Neural crest cell (in vitro differentiated cells): ENCODE data around the gene RSPH1. TPM values are rescaled to one million over a fixed set of nuclear protein-coding genes. Genes with fewer than 3 reads are reported as not detected.
A peak's percentile ranks its signal among the peaks of the same experiment; 100 is the strongest.
"Not testable (repeated sequence)": the region's sequence is repeated elsewhere in the genome, so short reads cannot be mapped to it uniquely, and the experiment has no call there.

ENCODE experiments used
- DNase-seq: peaks from one replicate; pipeline ENCODE4 v3.0.0; 2021; ENCODE audit warnings: low read depth, mixed read lengths, low spot score
- H3K27ac Mint-ChIP-seq: one replicate; pipeline ENCODE4 v1.8.0; 2021; ENCODE audit warnings: mild to moderate bottlenecking, mixed read lengths; ENCODE audit not compliant: unreplicated experiment
- H3K27me3 Mint-ChIP-seq: 2 replicates; pipeline ENCODE4 v1.8.0; 2021; ENCODE audit warnings: low read depth, mild to moderate bottlenecking, mixed read lengths
- H3K36me3 Mint-ChIP-seq: 2 replicates; pipeline ENCODE4 v1.8.0; 2021; ENCODE audit warnings: low read depth, mild to moderate bottlenecking, mixed read lengths
- H3K4me1 Mint-ChIP-seq: 2 replicates; pipeline ENCODE4 v1.8.0; 2021; ENCODE audit warnings: mixed read lengths
- H3K4me3 Mint-ChIP-seq: one replicate; pipeline ENCODE4 v1.8.0; 2021; ENCODE audit warnings: mild to moderate bottlenecking, mixed read lengths
- H3K9me3 Mint-ChIP-seq: 2 replicates; pipeline ENCODE4 v1.8.0; 2021; ENCODE audit warnings: mixed read lengths
- CTCF ChIP-seq: fragments of 200-600 bp; sonication (generic); conservative IDR thresholded peaks from 2 replicates; pipeline ENCODE4 v1.5.0; 2021; ENCODE audit warnings: antibody characterized with exemption, mild to moderate bottlenecking
- total RNA-seq: library from RNA; stranded (reverse); gene quantifications from 2 replicates; pipeline ENCODE4 v1.2.1, GENCODE V29; 2021

RSPH1 gene
- total RNA-seq, 1 donor from 2014 or later = 0.65 TPM

DNA sequence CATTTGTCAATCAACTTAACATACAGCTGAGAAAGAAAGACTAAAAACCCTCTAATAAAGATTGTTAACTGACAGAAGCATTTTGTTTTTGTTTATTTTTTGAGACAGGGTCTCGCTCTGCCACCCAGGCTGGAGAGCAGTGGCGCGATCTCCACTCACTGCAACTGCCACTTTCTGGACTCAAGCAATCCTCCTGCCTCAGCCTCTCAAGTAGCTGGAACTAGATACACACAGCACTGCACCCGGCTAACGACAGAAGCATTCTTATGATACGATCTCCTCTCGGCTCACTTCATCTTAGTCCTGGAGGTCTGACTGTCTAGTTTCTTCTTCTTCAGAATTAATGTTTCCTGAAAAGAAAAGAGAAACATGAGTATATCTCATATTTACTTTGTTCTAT lies 23.5 kb downstream of the RSPH1 start:
- no peak overlapping the region for H3K4me3 Mint-ChIP-seq
- no peak for TF ChIP-seq CTCF
- no peak for DNase-seq
- H3K27me3 Mint-ChIP-seq = no peaks in the 10 kb centered on the region
- H3K4me1 Mint-ChIP-seq = peaks cover 23% of the 10 kb centered on the region
- H3K9me3 Mint-ChIP-seq = no peaks in the 10 kb centered on the region
- H3K27ac Mint-ChIP-seq = no peak overlapping the region
- H3K36me3 Mint-ChIP-seq = no peaks in the 10 kb centered on the region

GRCh38 chr21:42471716-42472330 lies 24.2 kb downstream of the RSPH1 start:
- no peak for DNase-seq
- TF ChIP-seq CTCF = no peak
- H3K27me3 Mint-ChIP-seq = no peaks in the 10 kb centered on the region

GRCh38 chr21:42471206-42471605 lies 24.8 kb downstream of the RSPH1 start:
- no peaks in the 10 kb centered on the region for H3K36me3 Mint-ChIP-seq
- H3K4me3 Mint-ChIP-seq = no peak overlapping the region
- H3K27me3 Mint-ChIP-seq = no peaks in the 10 kb centered on the region
- no peak for DNase-seq
- no peak overlapping the region for H3K27ac Mint-ChIP-seq
- no peaks in the 10 kb centered on the region for H3K9me3 Mint-ChIP-seq
- peaks cover 21% of the 10 kb centered on the region for H3K4me1 Mint-ChIP-seq
- TF ChIP-seq CTCF = no peak

More at GRCh38 chr21:42471716-42472330, 24.2 kb downstream of the RSPH1 start:
- peak overlapping the region; percentile 8 for H3K27ac Mint-ChIP-seq
- no peaks in the 10 kb centered on the region for H3K9me3 Mint-ChIP-seq
- peaks cover 21% of the 10 kb centered on the region for H3K4me1 Mint-ChIP-seq
- H3K36me3 Mint-ChIP-seq = no peaks in the 10 kb centered on the region
- no peak overlapping the region for H3K4me3 Mint-ChIP-seq

GRCh38 chr21:42469726-42470125 lies 26.3 kb downstream of the RSPH1 start:
- H3K36me3 Mint-ChIP-seq, H3K27ac Mint-ChIP-seq, DNase-seq, H3K9me3 Mint-ChIP-seq, H3K27me3 Mint-ChIP-seq, H3K4me3 Mint-ChIP-seq: not testable (repeated sequence)
- peaks cover 21% of the 10 kb centered on the region for H3K4me1 Mint-ChIP-seq

GRCh38 chr21:42469272-42469671 lies 26.8 kb downstream of the RSPH1 start:
- H3K9me3 Mint-ChIP-seq = no peaks in the 10 kb centered on the region
- H3K27ac Mint-ChIP-seq = no peak overlapping the region
- no peak for DNase-seq
- H3K36me3 Mint-ChIP-seq = no peaks in the 10 kb centered on the region
- no peaks in the 10 kb centered on the region for H3K27me3 Mint-ChIP-seq
- peaks cover 17% of the 10 kb centered on the region for H3K4me1 Mint-ChIP-seq
- TF ChIP-seq CTCF = no peak
- H3K4me3 Mint-ChIP-seq = no peak overlapping the region

DNA sequence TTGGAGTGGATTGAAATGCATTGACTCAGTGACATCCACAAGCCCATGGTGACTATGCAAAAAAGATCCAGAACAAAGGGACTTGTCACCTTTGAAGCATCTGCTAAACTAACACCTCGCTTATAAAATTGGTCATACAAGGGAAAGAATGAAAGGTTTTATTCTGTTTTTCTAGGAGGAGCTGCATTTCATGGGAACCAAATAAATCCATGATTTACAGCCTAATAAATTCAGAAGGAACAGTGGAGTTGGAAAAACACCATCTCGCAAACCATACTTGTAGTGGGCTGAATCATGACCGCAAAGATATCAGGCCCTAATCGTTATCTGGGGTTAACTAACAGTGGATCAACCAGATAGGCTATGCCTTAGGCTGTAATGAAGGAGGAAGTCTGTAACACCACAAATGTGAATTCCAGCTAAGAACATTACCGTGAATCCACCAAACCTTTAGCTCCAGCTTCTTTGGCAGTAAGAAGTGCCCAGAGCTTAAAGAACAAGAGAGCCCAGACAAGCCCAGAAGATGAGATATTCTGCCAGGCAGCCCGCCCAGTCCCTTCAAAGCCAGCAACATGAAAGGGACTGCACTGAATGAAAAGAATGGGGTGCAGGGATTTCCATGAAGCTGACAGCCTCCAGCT lies 27.4 kb downstream of the RSPH1 start:
- Mint-ChIP-seq H3K9me3 (no peaks in the 10 kb centered on the region), H3K4me3 (no peak overlapping the region), H3K27ac (no peak overlapping the region), H3K27me3 (no peaks in the 10 kb centered on the region), H3K36me3 (no peaks in the 10 kb centered on the region), H3K4me1 (peaks cover 15% of the 10 kb centered on the region)
- no peak for TF ChIP-seq CTCF
- no peak for DNase-seq
